Activated CD8-positive, alpha-beta memory T cell treated with anti-CD3 and anti-CD28 coated beads, Interleukin-2, amount 10 ng/mL, durations not matched to agents 7 days and 5 days (primary cell): ENCODE data around the gene ALDOC. TPM values are rescaled to one million over a fixed set of nuclear protein-coding genes. Genes with fewer than 3 reads are reported as not detected.
"Not testable (repeated sequence)": the region's sequence is repeated elsewhere in the genome, so short reads cannot be mapped to it uniquely, and the experiment has no call there.

Experiments used
- ATAC-seq: fragments of 150-1000 bp; cut with Tn5 transposase; one replicate; pipeline ENCODE4 v1.10.0; 2021; ENCODE audit warnings: moderate library complexity
- CTCF ChIA-PET: fragments of 350-600 bp; sonication (Branson Sonifier 250); formaldehyde crosslinking; loops from one replicate; lab custom pipeline; 2021; ENCODE audit warnings: antibody characterized with exemption; lab: Charles Lee
- DNase-seq: peaks from one replicate; pipeline ENCODE4 v3.0.0-alpha.2; 2020
- H3K27ac Mint-ChIP-seq: one replicate; pipeline ENCODE4 v1.8.0; 2021; ENCODE audit warnings: mild to moderate bottlenecking, mixed read lengths
- H3K27me3 Mint-ChIP-seq: one replicate; pipeline ENCODE4 v1.8.0; 2021; ENCODE audit warnings: mixed read lengths
- H3K36me3 Mint-ChIP-seq: one replicate; pipeline ENCODE4 v1.8.0; 2021; ENCODE audit warnings: mild to moderate bottlenecking, mixed read lengths
- H3K4me1 Mint-ChIP-seq: one replicate; pipeline ENCODE4 v1.8.0; 2021; ENCODE audit warnings: mixed read lengths
- H3K4me3 Mint-ChIP-seq: one replicate; pipeline ENCODE4 v1.8.0; 2021; ENCODE audit warnings: mild to moderate bottlenecking, moderate library complexity, mixed read lengths
- H3K9me3 Mint-ChIP-seq: one replicate; pipeline ENCODE4 v1.8.0; 2022; ENCODE audit warnings: low read depth, mixed read lengths
- total RNA-seq, 2 experiments: library from RNA; stranded (reverse); gene quantifications; one replicate each; pipeline ENCODE4 v1.2.3, GENCODE V29; 2021

ALDOC gene
- total RNA-seq, 2 experiments from 2014 or later: 36.9 to 52.0 TPM

DNA sequence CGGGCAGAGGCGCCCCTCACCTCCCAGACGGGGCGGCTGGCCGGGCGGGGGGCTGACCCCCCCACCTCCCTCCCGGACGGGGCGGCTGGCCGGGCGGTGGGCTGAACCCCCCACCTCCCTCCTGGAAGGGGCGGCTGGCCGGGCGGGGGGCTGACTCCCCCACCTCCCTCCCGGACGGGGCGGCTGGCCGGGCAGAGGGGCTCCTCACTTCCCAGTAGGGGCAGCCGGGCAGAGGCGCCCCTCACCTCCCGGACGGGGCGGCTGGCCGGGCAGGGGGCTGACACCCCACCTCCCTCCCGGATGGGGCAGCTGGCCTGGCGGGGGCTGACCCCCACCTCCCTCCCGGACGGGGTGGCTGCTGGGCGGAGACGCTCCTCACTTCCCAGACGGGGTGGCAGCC is 27.3 kb upstream of the ALDOC start:
- H3K27me3 Mint-ChIP-seq, ATAC-seq, H3K36me3 Mint-ChIP-seq, H3K4me3 Mint-ChIP-seq, CTCF ChIA-PET, H3K4me1 Mint-ChIP-seq, H3K9me3 Mint-ChIP-seq, DNase-seq, H3K27ac Mint-ChIP-seq: not testable (repeated sequence)

DNA sequence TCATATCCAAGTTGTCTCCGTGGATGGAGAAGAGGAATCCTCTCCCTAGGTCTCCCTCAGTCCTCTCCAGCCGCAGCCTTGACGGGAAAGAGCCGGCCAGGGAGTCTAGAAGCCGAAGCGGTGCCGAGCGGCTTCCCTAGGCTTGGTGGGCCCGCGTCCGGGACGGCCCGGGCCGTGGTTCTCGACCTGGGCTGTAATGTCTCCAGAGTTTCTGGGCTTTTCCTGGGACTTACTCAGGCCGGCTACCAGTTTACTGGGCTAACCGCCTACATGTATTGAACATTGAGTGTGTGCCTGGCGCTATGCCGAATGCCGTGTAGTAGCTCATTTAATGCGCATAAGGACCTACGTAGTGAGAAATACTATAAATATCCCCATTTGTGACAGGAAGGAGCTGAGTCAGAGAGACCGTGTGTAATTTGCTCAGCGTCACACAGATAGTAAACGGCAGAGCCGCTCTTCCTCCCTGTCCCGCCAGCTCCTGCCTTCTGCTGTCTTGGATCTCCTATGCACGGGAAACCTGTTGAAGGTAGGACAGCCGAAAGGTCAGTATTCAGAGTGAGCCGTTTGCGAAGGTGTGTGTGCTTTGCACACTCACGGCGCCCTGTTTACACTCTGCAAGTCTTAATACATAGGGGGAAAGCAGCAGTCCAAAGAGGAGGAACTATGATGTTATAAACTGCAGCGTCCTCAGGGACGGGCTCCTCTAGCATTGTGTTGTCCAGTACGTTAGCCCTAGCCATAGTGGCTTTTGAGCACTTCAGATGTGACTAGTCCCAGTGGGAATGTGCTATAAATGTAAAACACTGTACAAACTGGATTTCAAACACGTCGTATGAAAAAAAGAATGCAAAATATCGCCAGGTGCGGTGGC is 22.9 kb upstream of the ALDOC start:
- H3K27ac Mint-ChIP-seq: peak overlapping the region; percentile 99
- H3K27me3 Mint-ChIP-seq: no peaks in the 10 kb centered on the region

DNA sequence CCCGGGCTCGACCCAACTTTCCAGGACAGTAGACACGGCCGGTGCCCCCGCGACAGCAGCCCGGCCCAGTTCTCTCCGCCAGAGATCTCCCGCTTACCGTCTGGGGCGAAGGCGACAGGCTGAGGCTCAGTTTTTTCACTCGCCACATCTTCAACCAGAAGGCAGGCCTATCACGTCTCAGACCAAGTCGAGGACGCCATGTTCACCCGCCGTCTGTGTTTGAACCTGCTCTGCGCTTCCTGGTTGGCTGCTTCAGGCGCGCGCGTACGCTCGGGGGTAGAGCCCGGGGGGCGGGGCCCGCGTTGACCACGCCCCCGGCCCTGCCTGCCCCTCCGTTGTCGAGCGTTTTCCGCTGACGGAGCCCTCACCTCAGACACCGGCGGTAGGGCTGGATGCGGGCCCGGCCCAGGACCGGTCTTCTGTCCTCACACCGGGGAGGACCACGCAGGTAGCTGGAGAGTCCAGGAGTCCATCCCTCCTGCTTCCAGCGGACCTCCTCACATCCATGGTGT is 22.2 kb upstream of the ALDOC start, which contains the start of gene SPAG5:
TSS of gene SPAG5 (minus strand) at position 227 of the 512 bp plus-strand sequence. CDS start at position 148, 79 bp downstream.
- ATAC-seq (peak; percentile 93), DNase-seq (peak; percentile 96)
- peaks cover 12% of the 10 kb centered on the region for H3K36me3 Mint-ChIP-seq
- H3K27ac Mint-ChIP-seq: peak within 1 kb of the TSS; percentile 99
- no peaks in the 10 kb centered on the region for H3K27me3 Mint-ChIP-seq
- H3K4me3 Mint-ChIP-seq: peak within 1 kb of the TSS; percentile 92
- H3K9me3 Mint-ChIP-seq: no peaks in the 10 kb centered on the region
- CTCF ChIA-PET: interaction anchor here (0.9 to 1.5 kb wide), 9 partner anchors 14 to 63 kb away, joined by 3 to 8 read pairs (median 4); partner anchors contain the start of genes ALDOC, BLTP2, SDF2 and SUPT6H
- peaks cover 20% of the 10 kb centered on the region for H3K4me1 Mint-ChIP-seq

More for the DNA sequence above, 22.9 kb upstream of the ALDOC start:
- H3K9me3 Mint-ChIP-seq: no peaks in the 10 kb centered on the region
- H3K36me3 Mint-ChIP-seq: peaks cover 10% of the 10 kb centered on the region
- CTCF ChIA-PET: interaction anchor here (0.9 to 1.7 kb wide), 7 partner anchors 11 to 120 kb away, joined by 3 to 8 read pairs (median 3); partner anchors contain the start of gene RPL23A
- ATAC-seq (peak; percentile 61), DNase-seq (peak; percentile 73)
- H3K4me3 Mint-ChIP-seq: peak overlapping the region; percentile 92
- H3K4me1 Mint-ChIP-seq: peaks cover 20% of the 10 kb centered on the region

DNA sequence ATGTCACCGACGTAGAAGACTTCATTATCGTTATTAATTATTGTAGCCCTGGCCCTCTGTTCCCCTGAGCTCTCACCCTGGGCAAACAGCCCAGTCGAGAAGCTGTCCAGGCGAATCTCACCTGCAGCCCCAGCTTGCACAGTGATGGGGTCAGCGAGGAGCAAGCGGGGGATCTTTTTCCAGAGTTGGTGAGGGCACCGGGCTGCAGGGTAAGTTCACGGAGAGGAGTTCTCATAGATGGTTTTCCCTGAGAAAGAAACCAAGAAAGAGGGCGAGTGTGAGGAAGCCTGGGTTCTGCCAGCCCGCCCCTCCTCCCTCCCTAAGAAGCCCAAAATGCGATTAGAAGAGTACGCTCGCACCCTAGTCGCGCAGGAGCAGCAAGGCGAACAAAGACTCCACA is 21.7 kb upstream of the ALDOC start:
- Mint-ChIP-seq H3K27ac (peak overlapping the region; percentile 99), H3K36me3 (peaks cover 13% of the 10 kb centered on the region), H3K27me3 (no peaks in the 10 kb centered on the region), H3K4me3 (peak overlapping the region; percentile 92), H3K9me3 (no peaks in the 10 kb centered on the region), H3K4me1 (peaks cover 21% of the 10 kb centered on the region)
- DNase-seq (no peak), ATAC-seq (no peak)
- CTCF ChIA-PET: interaction anchor here (0.7 to 1.5 kb wide), 9 partner anchors 14 to 63 kb away, joined by 3 to 5 read pairs (median 4); partner anchors contain the start of genes ALDOC, BLTP2, SDF2 and SUPT6H

DNA sequence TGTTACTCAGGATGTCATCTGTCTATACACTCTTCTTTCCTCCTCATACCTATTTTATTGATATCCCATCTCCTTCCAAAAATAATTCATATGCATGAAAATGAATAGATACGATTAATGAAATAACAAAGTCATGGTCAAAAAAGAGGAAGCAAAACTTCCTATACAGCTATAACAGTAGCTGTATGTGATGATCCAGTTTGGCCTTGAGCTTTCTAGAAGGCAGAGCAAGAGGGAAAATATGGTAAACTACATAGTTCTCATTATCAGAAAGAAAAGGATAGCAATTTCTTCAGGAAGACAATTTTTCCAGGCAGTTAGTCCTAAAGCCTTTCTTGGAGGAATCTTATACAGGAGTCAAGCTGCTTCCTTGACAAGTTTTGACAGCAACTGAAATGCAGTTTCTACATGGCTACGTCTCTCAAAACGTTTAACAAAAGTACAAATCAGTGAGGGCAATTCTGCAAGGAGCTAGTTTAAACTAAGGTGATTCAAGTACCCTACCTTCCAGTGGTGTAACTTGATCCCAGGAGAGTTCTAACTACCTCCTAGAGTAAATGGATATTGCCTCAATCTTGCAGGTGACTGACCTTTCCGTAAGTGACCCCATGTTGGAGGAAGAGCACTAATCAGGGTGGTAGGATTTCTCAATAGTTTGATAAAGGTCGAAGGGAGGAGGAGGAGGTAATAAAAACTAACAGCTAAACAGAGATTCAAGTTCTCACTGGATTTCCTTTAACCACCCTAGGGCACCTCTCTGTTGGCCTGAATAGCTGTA is 21.1 kb upstream of the ALDOC start:
- ATAC-seq (no peak), DNase-seq (no peak)
- Mint-ChIP-seq H3K27me3 (no peaks in the 10 kb centered on the region), H3K27ac (peak overlapping the region; percentile 99), H3K9me3 (no peaks in the 10 kb centered on the region), H3K4me3 (peak overlapping the region; percentile 92), H3K4me1 (peaks cover 25% of the 10 kb centered on the region), H3K36me3 (peaks cover 19% of the 10 kb centered on the region)
- CTCF ChIA-PET: interaction anchor here (0.7 to 1.5 kb wide), 8 partner anchors 15 to 64 kb away, joined by 3 to 5 read pairs (median 4); partner anchors contain the start of genes ALDOC, BLTP2, SDF2 and SUPT6H

DNA sequence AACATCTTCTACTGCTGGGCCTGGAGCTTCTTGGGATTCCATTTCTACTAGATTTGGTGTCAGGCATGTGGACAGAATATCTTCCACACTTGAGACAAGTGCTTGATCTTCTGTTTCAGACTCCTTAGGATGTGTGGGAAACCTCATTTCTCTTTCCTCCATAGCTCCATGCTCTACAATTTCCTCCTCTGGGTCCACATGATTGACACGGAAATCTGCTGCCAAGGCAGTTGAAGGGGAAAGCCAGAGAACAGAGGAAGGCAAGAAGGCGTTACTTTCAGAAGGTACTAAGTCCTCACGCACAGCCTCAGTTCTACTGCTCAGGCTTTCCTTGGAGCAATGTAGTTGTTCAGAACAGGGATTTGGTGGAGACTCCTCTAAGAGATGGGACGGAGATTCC is 15.6 kb upstream of the ALDOC start:
- Mint-ChIP-seq H3K4me1 (peaks cover 13% of the 10 kb centered on the region), H3K9me3 (no peaks in the 10 kb centered on the region)

DNA sequence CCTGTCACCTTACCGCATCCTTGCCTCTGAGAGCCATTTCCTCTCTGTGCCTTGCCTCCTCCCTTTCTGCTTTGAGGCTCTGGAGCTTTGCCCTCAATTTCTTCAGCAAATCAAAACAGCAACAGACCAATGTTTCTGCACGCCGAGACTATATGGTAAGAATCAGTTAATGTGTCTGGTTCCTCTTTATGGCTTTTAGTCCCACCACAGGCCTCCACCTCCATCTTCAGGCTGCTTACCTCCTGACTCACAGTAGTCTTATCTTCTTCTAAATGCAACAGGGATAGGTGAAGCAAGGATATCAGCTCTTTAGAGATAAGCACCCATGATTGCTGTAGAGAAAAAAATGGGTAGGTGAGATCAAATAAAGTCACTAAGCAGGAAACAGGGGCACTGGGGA is 9.2 kb upstream of the ALDOC start:
- DNase-seq: no peak
- Mint-ChIP-seq H3K4me3 (no peak overlapping the region), H3K27me3 (no peaks in the 10 kb centered on the region), H3K9me3 (no peaks in the 10 kb centered on the region), H3K27ac (no peak overlapping the region), H3K36me3 (peaks cover 36% of the 10 kb centered on the region), H3K4me1 (peaks cover 3% of the 10 kb centered on the region)
- CTCF ChIA-PET: no interaction called here
- no peak for ATAC-seq

More for the DNA sequence above, 15.6 kb upstream of the ALDOC start:
- Mint-ChIP-seq H3K27ac (peak overlapping the region; percentile 9), H3K36me3 (peaks cover 45% of the 10 kb centered on the region), H3K27me3 (no peaks in the 10 kb centered on the region), H3K4me3 (no peak overlapping the region)
- CTCF ChIA-PET: interaction anchor here (1.2 kb wide), 1 partner anchor 310 kb away, joined by 3 read pairs; the partner anchor contains the start of gene DHRS13
- DNase-seq: no peak
- ATAC-seq: no peak

DNA sequence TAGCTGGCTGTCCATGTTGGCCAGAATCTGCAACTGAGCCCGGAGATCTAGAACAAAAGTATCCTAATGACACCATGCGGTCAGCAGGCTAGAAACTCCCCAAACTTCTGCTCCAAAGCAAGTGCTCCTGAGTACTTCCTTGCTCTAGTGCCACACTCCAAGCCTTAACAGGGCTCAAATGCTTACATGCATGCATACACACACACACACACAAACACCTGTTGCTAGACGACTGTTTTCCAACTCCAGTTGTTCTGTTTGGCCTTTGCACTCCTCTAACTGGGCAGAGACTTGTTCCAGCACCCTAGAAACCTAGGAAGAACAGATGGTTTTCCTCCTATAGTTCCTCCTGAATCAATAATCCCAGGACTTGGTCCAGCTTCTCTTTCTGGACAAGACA is 7.7 kb upstream of the ALDOC start:
- Mint-ChIP-seq H3K9me3 (no peaks in the 10 kb centered on the region), H3K4me1 (peaks cover 17% of the 10 kb centered on the region), H3K27me3 (no peaks in the 10 kb centered on the region), H3K27ac (no peak overlapping the region), H3K4me3 (no peak overlapping the region), H3K36me3 (peaks cover 43% of the 10 kb centered on the region)
- ATAC-seq: no peak
- no peak for DNase-seq
- CTCF ChIA-PET: interaction anchor here (1.3 kb wide), 1 partner anchor 10 kb away, joined by 3 read pairs; no protein-coding TSS in a partner anchor

DNA sequence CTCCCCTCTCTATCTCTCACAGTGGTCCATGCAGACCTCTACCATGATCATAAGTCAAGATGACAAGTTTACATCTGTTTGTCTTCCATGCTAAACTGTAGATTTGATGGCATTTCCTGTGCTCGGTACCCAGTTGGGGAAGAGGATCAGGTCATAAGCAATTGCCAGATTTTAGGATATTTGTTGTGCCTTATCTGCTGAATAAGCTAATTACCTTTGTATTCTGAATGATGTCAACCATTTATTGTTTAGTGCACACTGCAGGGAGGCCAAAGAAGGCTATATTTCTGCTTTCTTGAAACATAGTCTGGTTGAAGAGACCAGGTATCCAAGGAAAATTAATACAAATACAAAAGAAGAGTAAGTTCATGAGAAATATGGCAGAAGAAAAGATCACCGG is 5.8 kb upstream of the ALDOC start:
- CTCF ChIA-PET: no interaction called here
- Mint-ChIP-seq H3K27ac (no peak overlapping the region), H3K27me3 (no peaks in the 10 kb centered on the region), H3K4me1 (peaks cover 34% of the 10 kb centered on the region), H3K36me3 (peaks cover 48% of the 10 kb centered on the region), H3K4me3 (no peak overlapping the region), H3K9me3 (no peaks in the 10 kb centered on the region)
- ATAC-seq (no peak), DNase-seq (no peak)

DNA sequence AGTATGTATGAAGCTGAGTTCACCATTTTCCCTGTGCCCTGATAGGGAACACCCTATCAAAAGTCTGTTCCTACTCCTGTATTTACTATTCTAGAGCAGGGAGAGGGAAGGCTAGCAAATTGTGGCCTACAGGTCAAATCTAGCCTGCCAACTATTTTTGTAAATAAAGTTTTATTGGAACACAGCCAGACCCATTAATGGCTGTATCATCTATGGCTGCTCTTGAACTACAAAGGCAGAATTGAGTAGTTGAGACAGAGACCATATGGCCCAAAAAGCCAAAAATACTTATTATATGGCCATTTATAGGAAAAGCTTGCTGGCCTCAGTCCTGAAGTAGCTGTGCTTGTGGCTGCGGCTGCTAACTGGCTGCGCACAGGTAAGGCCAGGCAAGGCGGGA is 4.3 kb upstream of the ALDOC start:
- CTCF ChIA-PET: interaction anchor here (1.5 kb wide), 1 partner anchor 11 kb away, joined by 3 read pairs; no protein-coding TSS in a partner anchor
- no peaks in the 10 kb centered on the region for H3K27me3 Mint-ChIP-seq
- H3K36me3 Mint-ChIP-seq: peaks cover 47% of the 10 kb centered on the region
- H3K4me3 Mint-ChIP-seq: no peak overlapping the region
- no peaks in the 10 kb centered on the region for H3K9me3 Mint-ChIP-seq
- DNase-seq: no peak
- ATAC-seq: no peak
- peak overlapping the region; percentile 28 for H3K27ac Mint-ChIP-seq
- H3K4me1 Mint-ChIP-seq: peaks cover 43% of the 10 kb centered on the region

DNA sequence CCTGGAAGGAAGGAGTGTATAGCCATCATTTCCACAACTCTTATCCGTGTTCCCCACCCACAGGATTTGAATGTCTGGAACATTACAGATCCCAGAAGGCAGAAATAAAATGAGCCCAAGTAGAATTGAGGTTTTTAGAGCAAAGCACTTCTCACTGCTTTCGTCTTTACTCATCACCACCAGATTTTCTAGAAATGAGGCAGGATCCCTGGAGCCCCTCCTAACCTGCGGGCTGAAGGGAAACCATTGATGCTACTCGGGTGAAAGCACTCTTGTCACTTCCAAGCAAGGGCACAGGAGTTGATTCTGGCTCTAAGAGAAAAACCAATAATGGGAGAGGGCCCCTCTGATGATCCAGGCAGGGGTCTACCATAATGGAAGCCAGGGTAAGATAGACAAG is 2.8 kb upstream of the ALDOC start:
- peak overlapping the region; percentile 85 for H3K27ac Mint-ChIP-seq
- ATAC-seq (peak; percentile 43), DNase-seq (peak; percentile 84)
- H3K4me3 Mint-ChIP-seq: peak overlapping the region; percentile 8
- CTCF ChIA-PET: interaction anchor here (1.0 to 5.4 kb wide), 2 partner anchors 14 to 30 kb away, joined by 3 to 28 read pairs; no protein-coding TSS in a partner anchor
- H3K4me1 Mint-ChIP-seq: peaks cover 50% of the 10 kb centered on the region
- H3K9me3 Mint-ChIP-seq: no peaks in the 10 kb centered on the region
- H3K36me3 Mint-ChIP-seq: peaks cover 43% of the 10 kb centered on the region
- no peaks in the 10 kb centered on the region for H3K27me3 Mint-ChIP-seq

DNA sequence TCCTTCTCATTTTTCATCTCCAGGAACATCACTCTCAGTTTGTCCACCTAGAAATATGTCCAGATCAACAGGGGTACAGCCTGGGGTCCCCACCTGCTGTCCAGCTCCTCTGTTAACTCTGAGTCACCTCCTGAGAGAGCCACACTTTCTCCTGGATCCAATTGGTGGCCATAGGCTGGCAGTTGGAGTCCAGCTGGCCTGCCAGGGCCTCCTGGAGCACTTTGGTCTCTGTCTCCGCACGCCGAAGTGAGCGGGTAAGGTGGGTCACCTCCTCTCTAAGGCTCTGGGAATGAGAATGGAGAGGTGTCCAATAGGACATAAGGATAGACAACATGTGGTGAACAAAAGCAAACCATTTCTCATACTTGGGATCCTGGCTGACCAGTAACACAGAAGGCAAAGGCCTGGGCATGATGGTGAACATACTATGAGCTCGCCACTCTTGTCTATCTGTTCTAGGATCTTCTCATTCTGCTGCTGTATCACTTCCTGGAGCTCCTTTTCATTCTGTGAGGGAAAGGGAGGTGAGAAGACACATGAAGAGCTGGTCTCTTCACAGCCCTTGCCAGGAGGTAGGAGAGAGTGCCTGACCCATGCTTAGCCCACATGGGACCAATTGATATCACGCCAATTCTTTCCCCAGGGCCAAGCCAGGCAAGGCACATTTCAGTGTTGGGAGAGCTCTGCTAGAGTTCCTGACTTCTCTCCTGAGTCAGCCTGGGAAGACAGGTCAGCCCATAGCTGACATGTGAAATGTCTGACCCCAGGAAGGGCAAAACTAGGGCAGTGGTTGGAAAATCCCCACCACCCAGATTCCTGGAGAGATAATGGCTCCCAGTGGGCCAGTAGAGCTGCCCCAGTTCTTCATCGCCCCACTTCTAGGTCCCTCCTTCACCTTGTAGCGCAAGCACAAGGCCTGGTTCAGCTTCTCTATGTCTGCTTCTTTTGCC is 1.8 kb upstream of the ALDOC start:
- no peaks in the 10 kb centered on the region for H3K27me3 Mint-ChIP-seq
- CTCF ChIA-PET: interaction anchor here (0.9 to 5.4 kb wide), 4 partner anchors 15 to 45 kb away, joined by 3 to 28 read pairs (median 3); no protein-coding TSS in a partner anchor
- no peak for ATAC-seq
- H3K4me3 Mint-ChIP-seq: no peak overlapping the region
- H3K9me3 Mint-ChIP-seq: no peaks in the 10 kb centered on the region
- H3K27ac Mint-ChIP-seq: peak overlapping the region; percentile 85
- peaks cover 49% of the 10 kb centered on the region for H3K36me3 Mint-ChIP-seq
- peaks cover 50% of the 10 kb centered on the region for H3K4me1 Mint-ChIP-seq
- no peak for DNase-seq
